C4-2B (cell line): Measurements from ENCODE around the gene FBF1.

Experiments used
- H3K27ac ChIP-seq: fragments of 450-650 bp; 2 replicates; pipeline ENCODE4 v1.5.1; 2017
- ZFX ChIP-seq: fragments of 450-650 bp; IDR thresholded peaks from 2 replicates; pipeline ENCODE4 v1.6.1; 2017
- TF ChIP-seq, protein P1 (sequence below): fragments of 450-650 bp; conservative IDR thresholded peaks from 2 replicates; pipeline ENCODE4 v1.5.1; 2017; ENCODE audit warnings: mild to moderate bottlenecking

The FBF1 gene

DNA sequence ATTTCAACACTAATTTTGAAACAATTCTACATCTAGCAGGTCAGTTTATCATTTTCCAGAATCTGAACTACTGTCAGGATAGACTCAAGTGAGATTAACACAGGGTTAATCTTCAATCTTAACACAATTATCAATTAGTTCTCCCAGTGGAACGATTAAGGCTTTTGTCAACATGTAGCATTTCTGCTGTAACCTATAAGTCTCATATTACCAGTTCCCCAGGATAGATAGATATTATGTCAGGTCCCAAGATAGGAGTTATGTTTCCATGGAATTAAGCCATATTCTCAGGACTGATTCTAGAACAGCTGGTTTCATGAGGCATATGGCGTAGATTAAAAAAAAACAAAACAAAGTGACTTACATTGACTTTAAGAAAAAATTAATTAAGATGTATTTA is 4.4 kb upstream of the FBF1 start:
- no peak for TF ChIP-seq ZFX
- TF ChIP-seq, protein P1, sequence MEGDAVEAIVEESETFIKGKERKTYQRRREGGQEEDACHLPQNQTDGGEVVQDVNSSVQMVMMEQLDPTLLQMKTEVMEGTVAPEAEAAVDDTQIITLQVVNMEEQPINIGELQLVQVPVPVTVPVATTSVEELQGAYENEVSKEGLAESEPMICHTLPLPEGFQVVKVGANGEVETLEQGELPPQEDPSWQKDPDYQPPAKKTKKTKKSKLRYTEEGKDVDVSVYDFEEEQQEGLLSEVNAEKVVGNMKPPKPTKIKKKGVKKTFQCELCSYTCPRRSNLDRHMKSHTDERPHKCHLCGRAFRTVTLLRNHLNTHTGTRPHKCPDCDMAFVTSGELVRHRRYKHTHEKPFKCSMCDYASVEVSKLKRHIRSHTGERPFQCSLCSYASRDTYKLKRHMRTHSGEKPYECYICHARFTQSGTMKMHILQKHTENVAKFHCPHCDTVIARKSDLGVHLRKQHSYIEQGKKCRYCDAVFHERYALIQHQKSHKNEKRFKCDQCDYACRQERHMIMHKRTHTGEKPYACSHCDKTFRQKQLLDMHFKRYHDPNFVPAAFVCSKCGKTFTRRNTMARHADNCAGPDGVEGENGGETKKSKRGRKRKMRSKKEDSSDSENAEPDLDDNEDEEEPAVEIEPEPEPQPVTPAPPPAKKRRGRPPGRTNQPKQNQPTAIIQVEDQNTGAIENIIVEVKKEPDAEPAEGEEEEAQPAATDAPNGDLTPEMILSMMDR = no peak
- H3K27ac ChIP-seq = no peak overlapping the region

DNA sequence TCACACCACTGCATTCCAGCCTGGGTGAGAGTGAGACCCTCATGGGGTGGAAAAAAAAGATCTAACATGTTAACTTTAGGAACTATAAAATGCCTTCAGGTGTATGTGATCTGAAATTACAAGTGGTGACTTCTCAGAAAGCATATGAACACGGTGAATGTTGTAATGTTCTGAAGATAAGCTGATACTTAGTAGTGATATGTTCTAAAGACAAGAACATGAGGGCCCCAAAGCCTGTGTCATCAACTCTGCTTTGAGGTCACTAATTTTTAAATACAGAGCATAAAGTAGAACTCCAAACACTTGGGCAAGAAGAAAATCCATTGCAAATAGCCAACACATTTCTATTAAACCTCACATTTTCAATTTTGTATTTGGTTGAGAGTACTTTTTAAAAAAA is 2.6 kb upstream of the FBF1 start:
- H3K27ac ChIP-seq = no peak overlapping the region
- TF ChIP-seq ZFX = no peak
- TF ChIP-seq, protein P1 = no peak

DNA sequence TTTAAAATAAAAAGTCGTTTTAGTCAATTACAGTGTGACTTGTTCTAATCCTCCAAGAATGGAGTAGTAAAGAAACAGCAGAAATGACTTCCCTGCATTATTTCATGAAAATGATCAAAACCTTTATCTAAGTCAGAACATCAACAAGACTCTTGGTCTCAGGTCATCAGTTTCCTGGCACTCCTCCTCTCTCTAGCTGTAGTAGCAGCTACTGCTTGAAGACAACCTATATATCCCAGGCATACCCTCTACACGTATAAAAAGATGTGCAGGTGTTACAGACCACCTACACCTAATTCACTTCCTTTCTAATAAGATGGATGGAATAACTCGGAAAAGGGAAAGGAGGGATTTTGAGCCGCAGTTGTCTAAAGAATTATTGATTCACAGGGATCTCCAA is 1.6 kb upstream of the FBF1 start:
- H3K27ac ChIP-seq = no peak overlapping the region
- no peak for TF ChIP-seq ZFX
- TF ChIP-seq, protein P1 = no peak

DNA sequence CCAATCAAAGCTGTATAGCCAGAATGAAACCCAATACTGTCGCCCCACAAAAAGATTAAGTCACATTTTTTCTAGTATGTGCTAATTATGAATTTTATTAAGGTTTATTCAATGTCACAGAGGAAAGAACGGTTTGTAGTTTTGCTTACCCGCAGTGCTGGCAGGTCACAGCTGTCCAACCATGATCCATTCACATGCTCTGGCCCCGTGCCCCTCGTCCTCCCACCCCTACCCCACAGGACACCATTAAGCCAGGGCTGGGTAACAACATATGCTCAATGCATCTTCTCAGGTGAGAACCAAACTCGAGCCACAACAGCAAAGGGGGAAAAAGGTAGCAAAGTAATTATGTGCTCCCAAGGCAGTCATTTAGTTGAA is 589 bp upstream of the FBF1 start:
- H3K27ac ChIP-seq = peak overlapping the region; percentile 84
- no peak for TF ChIP-seq ZFX
- TF ChIP-seq, protein P1 = no peak

DNA sequence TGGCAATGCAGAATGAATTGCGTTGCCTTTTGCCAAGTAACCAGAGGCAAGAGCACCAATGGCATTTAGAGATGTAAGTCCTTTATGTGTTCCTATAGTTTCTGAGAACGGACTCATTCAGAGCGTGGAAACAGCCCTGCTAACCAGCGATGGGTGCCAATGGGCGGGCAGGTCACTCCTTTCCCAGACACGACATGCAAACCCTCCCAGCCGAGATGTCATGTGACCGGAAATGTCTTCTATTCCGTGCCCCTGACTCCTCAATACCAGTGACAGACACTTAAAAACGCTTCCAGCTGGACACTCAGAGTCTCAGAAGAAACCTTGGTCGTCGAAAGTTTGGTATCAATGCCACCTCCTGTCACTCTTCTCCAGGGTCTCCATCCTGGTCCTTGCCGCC is 3.2 kb downstream of the FBF1 start:
- H3K27ac ChIP-seq = no peak overlapping the region
- TF ChIP-seq, protein P1 = no peak
- no peak for TF ChIP-seq ZFX

DNA sequence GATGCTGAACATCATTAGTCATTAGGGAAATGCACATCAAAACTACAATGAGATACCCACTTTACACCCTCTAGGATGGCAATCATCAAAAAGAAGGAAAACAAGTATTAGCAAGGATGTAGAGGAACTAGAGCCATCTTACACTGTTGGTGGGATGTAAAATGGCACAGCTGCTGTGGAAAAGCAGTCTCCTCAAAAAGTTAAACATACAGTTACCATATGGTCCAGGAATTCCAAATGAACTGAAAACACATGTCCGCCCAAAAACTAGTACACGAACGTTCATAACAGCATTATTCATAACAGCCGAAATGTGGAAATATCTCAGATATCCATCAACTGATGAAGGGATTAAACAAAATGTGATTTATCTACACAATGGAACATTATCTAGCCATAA is 7.0 kb downstream of the FBF1 start:
- H3K27ac ChIP-seq = no peak overlapping the region
- no peak for TF ChIP-seq ZFX
- TF ChIP-seq, protein P1 = no peak

DNA sequence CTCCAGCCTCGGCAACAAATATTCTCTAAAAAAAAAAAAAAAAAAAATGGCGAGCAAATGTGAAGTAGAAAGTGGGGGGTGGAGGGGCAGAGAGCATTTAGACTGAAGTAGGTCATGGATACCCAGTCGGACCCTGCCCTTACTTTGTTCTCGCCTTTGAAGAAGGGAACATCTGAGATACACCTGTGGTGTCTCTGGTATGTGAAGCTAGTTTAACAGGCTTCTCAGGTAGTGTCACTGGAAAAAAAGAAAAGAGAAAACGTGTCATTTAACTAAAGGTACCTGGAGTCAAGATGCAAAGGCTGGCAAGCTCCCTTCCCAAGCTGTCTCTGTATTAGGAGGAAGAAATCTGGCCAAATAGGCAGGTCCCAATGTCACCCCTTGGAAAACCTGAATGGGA is 8.0 kb downstream of the FBF1 start:
- TF ChIP-seq, protein P1 = no peak
- TF ChIP-seq ZFX = no peak

DNA sequence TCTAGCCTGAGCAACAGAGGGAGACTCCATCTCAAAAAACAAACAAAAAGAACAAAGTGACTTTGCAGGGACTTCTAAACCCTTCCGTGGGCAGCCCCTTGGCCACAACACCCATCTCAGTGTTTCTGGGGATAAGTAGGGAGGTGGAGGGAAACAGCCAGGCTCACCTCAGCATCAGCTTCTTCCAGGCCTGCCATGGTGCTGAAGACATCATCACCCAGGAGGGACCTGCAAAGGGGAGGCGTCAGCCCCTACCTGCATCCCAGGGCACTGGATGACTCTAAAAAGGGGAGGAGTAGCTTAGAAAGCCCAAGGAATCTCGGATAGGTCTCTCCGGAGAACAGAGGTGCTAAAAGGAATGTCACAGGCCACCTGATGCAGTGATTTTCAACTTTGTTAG is 9.8 kb downstream of the FBF1 start:
- TF ChIP-seq, protein P1 = no peak
- TF ChIP-seq ZFX = no peak
- H3K27ac ChIP-seq = no peak overlapping the region

More for the DNA sequence above, 8.0 kb downstream of the FBF1 start:
- H3K27ac ChIP-seq = no peak overlapping the region
